GM12875 (cell line): ENCODE measurements around the gene NDUFA13.

Source experiments
- H3K4me3 ChIP-seq: one replicate; pipeline ENCODE4 v1.5.1; 2011; ENCODE audit warnings: low read depth, low read length, control low read depth
- TF ChIP-seq, protein P1 (sequence below): IDR thresholded peaks from 2 replicates; pipeline ENCODE4 v1.5.1; 2011; ENCODE audit warnings: low read depth, mild to moderate bottlenecking, control low read depth, inconsistent platforms, low read length, moderate library complexity, borderline replicate concordance; ENCODE audit not compliant: insufficient read depth

NDUFA13 gene

DNA sequence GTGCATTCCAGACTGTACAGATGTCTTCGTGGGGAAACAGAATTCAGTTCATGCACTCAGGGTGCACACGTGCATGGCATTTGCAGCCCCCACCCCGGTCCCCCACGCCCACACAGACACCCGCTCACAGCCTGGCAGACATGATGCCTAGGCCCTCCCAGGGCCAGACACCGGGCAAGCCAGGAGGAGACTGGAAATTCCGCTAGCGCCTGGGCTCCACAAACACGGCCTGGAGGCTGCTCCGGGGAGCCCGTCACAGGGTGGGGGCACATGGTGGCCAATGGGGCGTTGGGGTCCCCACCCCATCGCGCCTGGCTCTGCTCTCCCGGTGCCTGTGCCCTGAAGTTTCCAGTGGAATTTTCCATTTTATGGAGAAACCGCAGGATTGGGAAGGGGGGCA is 25.6 kb downstream of the NDUFA13 start:
- TF ChIP-seq, protein P1, sequence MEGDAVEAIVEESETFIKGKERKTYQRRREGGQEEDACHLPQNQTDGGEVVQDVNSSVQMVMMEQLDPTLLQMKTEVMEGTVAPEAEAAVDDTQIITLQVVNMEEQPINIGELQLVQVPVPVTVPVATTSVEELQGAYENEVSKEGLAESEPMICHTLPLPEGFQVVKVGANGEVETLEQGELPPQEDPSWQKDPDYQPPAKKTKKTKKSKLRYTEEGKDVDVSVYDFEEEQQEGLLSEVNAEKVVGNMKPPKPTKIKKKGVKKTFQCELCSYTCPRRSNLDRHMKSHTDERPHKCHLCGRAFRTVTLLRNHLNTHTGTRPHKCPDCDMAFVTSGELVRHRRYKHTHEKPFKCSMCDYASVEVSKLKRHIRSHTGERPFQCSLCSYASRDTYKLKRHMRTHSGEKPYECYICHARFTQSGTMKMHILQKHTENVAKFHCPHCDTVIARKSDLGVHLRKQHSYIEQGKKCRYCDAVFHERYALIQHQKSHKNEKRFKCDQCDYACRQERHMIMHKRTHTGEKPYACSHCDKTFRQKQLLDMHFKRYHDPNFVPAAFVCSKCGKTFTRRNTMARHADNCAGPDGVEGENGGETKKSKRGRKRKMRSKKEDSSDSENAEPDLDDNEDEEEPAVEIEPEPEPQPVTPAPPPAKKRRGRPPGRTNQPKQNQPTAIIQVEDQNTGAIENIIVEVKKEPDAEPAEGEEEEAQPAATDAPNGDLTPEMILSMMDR, result no peak
- no peak overlapping the region for H3K4me3 ChIP-seq

DNA sequence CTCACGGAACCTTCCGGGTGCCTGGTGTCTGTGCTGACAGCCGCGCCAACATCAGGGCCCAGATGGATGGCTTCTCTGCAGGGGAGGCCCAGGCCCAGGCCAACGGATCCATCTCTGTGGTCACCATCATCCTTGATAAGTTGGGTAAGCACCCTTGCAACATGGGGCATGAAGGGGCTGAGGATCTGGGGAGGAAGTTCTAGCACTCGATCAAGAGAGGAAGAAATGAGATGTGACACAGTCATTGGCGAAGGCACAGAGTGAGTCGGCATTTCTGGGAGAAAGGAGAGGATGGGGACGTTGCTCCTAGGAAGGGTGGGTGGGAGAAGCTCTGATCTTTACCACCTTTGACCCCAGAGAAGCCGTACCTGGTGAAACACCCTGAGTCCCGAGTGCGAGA is 26.5 kb downstream of the NDUFA13 start:
- TF ChIP-seq, protein P1, result no peak
- H3K4me3 ChIP-seq, result no peak overlapping the region

DNA sequence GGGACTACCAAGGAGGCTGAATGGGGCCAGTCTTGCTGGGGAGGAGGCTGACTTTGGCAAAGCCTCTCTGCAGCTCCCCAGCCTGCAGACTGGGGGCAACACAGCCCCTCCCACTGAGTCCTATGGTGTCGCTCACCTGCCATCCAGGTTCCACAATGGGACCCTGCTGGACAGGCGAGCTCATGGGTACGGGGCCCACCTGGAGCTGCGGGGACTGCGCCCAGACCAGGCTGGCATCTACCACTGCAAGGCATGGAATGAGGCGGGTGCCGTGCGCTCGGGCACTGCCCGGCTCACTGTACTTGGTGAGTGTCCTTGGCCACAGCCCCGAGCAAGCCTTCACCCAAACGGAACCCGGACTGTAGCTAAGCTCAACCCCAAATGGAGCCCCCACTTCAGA is 27.1 kb downstream of the NDUFA13 start:
- TF ChIP-seq, protein P1, result no peak
- no peak overlapping the region for H3K4me3 ChIP-seq

DNA sequence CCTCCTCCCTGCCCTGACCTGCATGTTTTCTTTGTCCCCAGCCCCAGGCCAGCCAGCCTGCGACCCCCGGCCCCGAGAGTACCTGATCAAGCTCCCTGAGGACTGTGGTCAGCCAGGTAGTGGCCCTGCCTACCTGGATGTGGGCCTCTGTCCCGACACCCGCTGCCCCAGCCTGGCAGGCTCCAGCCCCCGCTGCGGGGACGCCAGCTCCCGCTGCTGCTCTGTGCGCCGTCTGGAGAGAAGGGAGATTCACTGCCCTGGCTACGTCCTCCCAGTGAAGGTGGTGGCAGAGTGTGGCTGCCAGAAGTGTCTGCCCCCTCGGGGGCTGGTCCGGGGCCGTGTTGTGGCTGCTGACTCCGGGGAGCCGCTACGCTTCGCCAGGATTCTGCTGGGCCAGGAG is 27.6 kb downstream of the NDUFA13 start:
- no peak overlapping the region for H3K4me3 ChIP-seq
- TF ChIP-seq, protein P1, result no peak

DNA sequence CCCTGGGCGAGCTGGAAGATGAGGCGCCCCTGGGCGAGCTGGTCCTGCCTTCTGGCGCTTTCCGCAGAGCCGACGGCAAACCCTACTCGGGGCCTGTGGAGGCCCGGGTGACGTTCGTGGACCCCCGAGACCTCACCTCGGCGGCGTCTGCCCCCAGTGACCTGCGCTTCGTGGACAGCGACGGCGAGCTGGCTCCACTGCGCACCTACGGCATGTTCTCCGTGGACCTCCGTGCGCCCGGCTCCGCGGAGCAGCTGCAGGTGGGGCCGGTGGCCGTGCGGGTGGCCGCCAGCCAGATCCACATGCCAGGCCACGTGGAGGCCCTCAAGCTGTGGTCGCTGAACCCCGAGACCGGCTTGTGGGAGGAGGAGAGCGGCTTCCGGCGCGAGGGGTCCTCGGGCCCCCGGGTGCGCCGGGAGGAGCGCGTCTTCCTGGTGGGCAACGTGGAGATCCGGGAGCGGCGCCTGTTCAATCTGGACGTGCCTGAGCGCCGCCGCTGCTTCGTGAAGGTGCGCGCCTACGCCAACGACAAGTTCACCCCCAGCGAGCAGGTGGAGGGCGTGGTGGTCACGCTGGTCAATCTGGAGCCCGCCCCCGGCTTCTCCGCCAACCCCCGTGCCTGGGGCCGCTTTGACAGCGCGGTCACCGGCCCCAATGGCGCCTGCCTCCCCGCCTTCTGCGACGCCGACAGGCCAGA is 28.4 kb downstream of the NDUFA13 start:
- TF ChIP-seq, protein P1, result no peak
- no peak overlapping the region for H3K4me3 ChIP-seq

DNA sequence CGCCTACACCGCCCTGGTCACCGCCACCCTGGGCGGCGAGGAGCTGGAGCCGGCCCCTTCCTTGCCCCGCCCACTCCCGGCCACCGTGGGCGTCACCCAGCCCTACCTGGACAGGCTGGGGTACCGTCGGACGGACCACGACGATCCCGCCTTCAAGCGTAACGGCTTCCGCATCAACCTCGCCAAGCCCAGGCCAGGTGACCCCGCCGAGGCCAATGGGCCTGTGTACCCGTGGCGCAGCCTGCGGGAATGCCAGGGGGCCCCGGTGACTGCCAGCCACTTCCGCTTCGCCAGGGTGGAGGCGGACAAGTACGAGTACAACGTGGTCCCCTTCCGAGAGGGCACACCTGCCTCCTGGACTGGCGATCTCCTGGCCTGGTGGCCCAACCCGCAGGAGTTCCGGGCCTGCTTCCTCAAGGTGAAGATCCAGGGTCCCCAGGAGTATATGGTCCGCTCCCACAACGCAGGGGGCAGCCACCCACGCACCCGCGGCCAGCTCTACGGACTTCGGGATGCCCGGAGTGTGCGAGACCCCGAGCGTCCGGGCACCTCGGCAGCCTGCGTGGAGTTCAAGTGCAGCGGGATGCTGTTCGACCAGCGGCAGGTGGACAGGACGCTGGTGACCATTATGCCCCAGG is 29.0 kb downstream of the NDUFA13 start:
- TF ChIP-seq, protein P1, result no peak
- no peak overlapping the region for H3K4me3 ChIP-seq

DNA sequence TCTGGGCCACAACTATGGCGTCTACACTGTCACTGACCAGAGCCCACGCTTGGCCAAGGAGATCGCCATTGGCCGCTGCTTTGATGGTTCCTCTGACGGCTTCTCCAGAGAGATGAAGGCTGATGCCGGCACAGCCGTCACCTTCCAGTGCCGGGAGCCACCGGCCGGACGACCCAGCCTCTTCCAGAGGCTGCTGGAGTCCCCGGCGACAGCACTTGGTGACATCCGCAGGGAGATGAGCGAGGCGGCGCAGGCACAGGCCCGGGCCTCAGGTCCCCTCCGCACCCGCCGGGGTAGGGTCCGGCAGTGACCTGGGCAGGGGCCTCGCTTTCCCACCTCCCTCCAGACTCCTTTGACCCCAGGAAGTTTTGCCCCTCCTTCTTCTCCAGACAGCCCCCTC is 29.7 kb downstream of the NDUFA13 start:
- H3K4me3 ChIP-seq, result no peak overlapping the region
- TF ChIP-seq, protein P1, result no peak
